Glomerular endothelial cell (primary cell): ENCODE results near the gene FZD2. TPM values are rescaled to one million over a fixed set of nuclear protein-coding genes. Genes with fewer than 3 reads are reported as not detected.
"Not testable (repeated sequence)": the region's sequence is repeated elsewhere in the genome, so short reads cannot be mapped to it uniquely, and the experiment has no call there.

Source experiments
- DNase-seq: peaks from one replicate; pipeline ENCODE4 v3.0.0-alpha.2; 2011; ENCODE audit warnings: low read depth, low spot score; ENCODE audit errors: extremely low read depth
- total RNA-seq: library from RNA; depleted of rRNA; stranded (reverse); fragments of >200 nt; gene quantifications from 2 replicates; pipeline ENCODE4 v1.2.3, GENCODE V29; 2015

Gene FZD2
- total RNA-seq, 1 donor from 2014 or later: 2.8 TPM

GRCh38 chr17:44546671-44547606, 10.3 kb upstream of the FZD2 start:
- DNase-seq: no peak

GRCh38 chr17:44547625-44548267, 9.5 kb upstream of the FZD2 start:
- DNase-seq: no peak

GRCh38 chr17:44548376-44549230, 8.7 kb upstream of the FZD2 start:
- no peak for DNase-seq

GRCh38 chr17:44549686-44550085, 7.6 kb upstream of the FZD2 start:
- DNase-seq: no peak

GRCh38 chr17:44552361-44552760, 4.9 kb upstream of the FZD2 start:
- DNase-seq: no peak

- no peak for DNase-seq
Observed at GRCh38 chr17:44555099-44555498, 2.2 kb upstream of the FZD2 start.

GRCh38 chr17:44556166-44556831, 985 bp upstream of the FZD2 start:
- no peak for DNase-seq

GRCh38 chr17:44557651-44558285, 484 bp downstream of the FZD2 start:
- DNase-seq: no peak

- no peak for DNase-seq
Observed at GRCh38 chr17:44558334-44558709, 1.0 kb downstream of the FZD2 start.

GRCh38 chr17:44558710-44559633, 1.7 kb downstream of the FZD2 start:
- no peak for DNase-seq

- DNase-seq: no peak
Observed at GRCh38 chr17:44559634-44560554, 2.6 kb downstream of the FZD2 start.

GRCh38 chr17:44561237-44561623, 3.9 kb downstream of the FZD2 start:
- DNase-seq: no peak

- DNase-seq: no peak
Observed at GRCh38 chr17:44564429-44564828, 7.1 kb downstream of the FZD2 start.

- no peak for DNase-seq
Observed at GRCh38 chr17:44565866-44566443, 8.7 kb downstream of the FZD2 start.

GRCh38 chr17:44568311-44568944, 11.1 kb downstream of the FZD2 start:
- not testable (repeated sequence) for DNase-seq

GRCh38 chr17:44568945-44569858, 11.9 kb downstream of the FZD2 start:
- DNase-seq: no peak
